IMR-90 (cell line): ENCODE data around the gene AGR3. TPM values are rescaled to one million over a fixed set of nuclear protein-coding genes. Genes with fewer than 3 reads are reported as not detected.

Experiments used
- ATAC-seq: fragments of 200-7000 bp; cut with Tn5 transposase; 2 replicates; pipeline ENCODE4 v1.9.1; 2020; ENCODE audit warnings: low read depth, mild to moderate bottlenecking, moderate library complexity
- BruUV-seq: library from RNA; stranded (reverse); fragments of 400-500 nt; replicated peaks from 2 replicates; lab custom pipeline; 2021; lab: Mats Ljungman, UMichigan
- CTCF ChIA-PET: fragments of 300-600 bp; formaldehyde crosslinking; extraction: SDS; loops from one replicate; lab custom pipeline; 2021; ENCODE audit warnings: antibody characterized with exemption; lab: Yijun Ruan, JAX
- POLR2A ChIA-PET: fragments of 300-600 bp; sonication (Branson Sonifier 250); formaldehyde crosslinking; loops from one replicate; lab custom pipeline; 2022; ENCODE audit warnings: antibody characterized with exemption; ENCODE audit not compliant: unreplicated experiment; lab: Charles Lee
- DNase-seq: peaks from one replicate; pipeline ENCODE4 v3.0.0; 2013
- H2AFZ ChIP-seq: replicated peaks from 2 replicates; pipeline ENCODE3; 2013; ENCODE audit warnings: low read length, mild to moderate bottlenecking; ENCODE audit not compliant: poor library complexity
- H2AK5ac ChIP-seq: 2 replicates; pipeline ENCODE4 v1.6.1; 2013; ENCODE audit warnings: low read depth, low read length, inconsistent platforms
- H2AK9ac ChIP-seq: replicated peaks from 2 replicates; pipeline ENCODE3; 2013; ENCODE audit warnings: mild to moderate bottlenecking, low read depth, low read length, moderate library complexity; ENCODE audit not compliant: poor library complexity
- H2BK120ac ChIP-seq: 2 replicates; pipeline ENCODE4 v1.6.1; 2013; ENCODE audit warnings: low read depth, low read length, inconsistent platforms
- H2BK15ac ChIP-seq: 3 replicates; pipeline ENCODE4 v1.6.1; 2013; ENCODE audit warnings: low read depth, low read length, inconsistent platforms
- H2BK20ac ChIP-seq: 2 replicates; pipeline ENCODE4 v1.6.1; 2013; ENCODE audit warnings: low read depth, mild to moderate bottlenecking, inconsistent platforms, low read length, moderate library complexity
- H2BK5ac ChIP-seq: 2 replicates; pipeline ENCODE4 v1.6.1; 2013; ENCODE audit warnings: mild to moderate bottlenecking, low read depth, low read length, inconsistent platforms; ENCODE audit not compliant: poor library complexity, severe bottlenecking
- H3K14ac ChIP-seq: replicated peaks from 2 replicates; pipeline ENCODE4 v1.6.1; 2013; ENCODE audit warnings: low read depth, low read length, inconsistent platforms
- H3K18ac ChIP-seq: 2 replicates; pipeline ENCODE4 v1.6.1; 2013; ENCODE audit warnings: low read depth, low read length, control low read depth
- H3K23ac ChIP-seq: 2 replicates; pipeline ENCODE4 v1.6.1; 2013; ENCODE audit warnings: low read depth, low read length, inconsistent platforms
- H3K27ac ChIP-seq: 2 replicates; pipeline ENCODE4 v1.5.1; 2013; ENCODE audit warnings: mild to moderate bottlenecking, control low read depth, low read length; ENCODE audit not compliant: insufficient read depth
- H3K27me3 ChIP-seq: 2 replicates; pipeline ENCODE4 v1.6.1; 2013; ENCODE audit warnings: low read length; ENCODE audit not compliant: control insufficient read depth, insufficient read depth
- H3K36me3 ChIP-seq: 2 replicates; pipeline ENCODE4 v1.6.1; 2013; ENCODE audit warnings: low read length, mixed read lengths; ENCODE audit not compliant: control insufficient read depth, insufficient read depth
- H3K4ac ChIP-seq: 2 replicates; pipeline ENCODE4 v1.6.1; 2013; ENCODE audit warnings: low read depth, low read length, inconsistent platforms
- H3K4me1 ChIP-seq: 2 replicates; pipeline ENCODE4 v1.6.1; 2013; ENCODE audit warnings: low read length, mixed read lengths; ENCODE audit not compliant: control insufficient read depth, insufficient read depth
- H3K4me2 ChIP-seq: 2 replicates; pipeline ENCODE4 v1.6.1; 2013; ENCODE audit warnings: low read depth, mild to moderate bottlenecking, control low read depth, low read length, moderate library complexity
- H3K4me3 ChIP-seq: 2 replicates; pipeline ENCODE4 v1.5.1; 2013; ENCODE audit warnings: low read depth, mild to moderate bottlenecking, control low read depth, low read length, moderate library complexity; ENCODE audit not compliant: insufficient read depth
- H3K56ac ChIP-seq: 2 replicates; pipeline ENCODE4 v1.6.1; 2013; ENCODE audit warnings: low read length, inconsistent platforms; ENCODE audit not compliant: insufficient read depth; ENCODE audit errors: extremely low read depth
- H3K79me1 ChIP-seq, 2 experiments: 2 replicates each; pipeline ENCODE4 v1.6.1; 2013; ENCODE audit warnings: low read length in 2 of 2, inconsistent platforms in 1 of 2, low read depth in 1 of 2
- H3K9ac ChIP-seq: 2 replicates; pipeline ENCODE4 v1.6.1; 2013; ENCODE audit warnings: low read depth, low read length, control low read depth
- H3K9me1 ChIP-seq: 2 replicates; pipeline ENCODE4 v1.6.1; 2013; ENCODE audit warnings: low read length, inconsistent platforms; ENCODE audit not compliant: insufficient read depth
- H3K9me3 ChIP-seq: 2 replicates; pipeline ENCODE4 v1.6.1; 2013; ENCODE audit warnings: low read length; ENCODE audit not compliant: control insufficient read depth, insufficient read depth
- H4K20me1 ChIP-seq: 2 replicates; pipeline ENCODE4 v1.6.1; 2013; ENCODE audit warnings: low read length, inconsistent platforms; ENCODE audit not compliant: insufficient read depth
- H4K5ac ChIP-seq: 2 replicates; pipeline ENCODE4 v1.6.1; 2013; ENCODE audit warnings: mild to moderate bottlenecking, low read depth, low read length, control low read depth
- H4K8ac ChIP-seq, 2 experiments: 2 replicates each; pipeline ENCODE4 v1.6.1; 2013; ENCODE audit warnings: low read depth in 2 of 2, low read length in 2 of 2, control low read depth in 1 of 2, inconsistent platforms in 1 of 2
- H4K91ac ChIP-seq: 2 replicates; pipeline ENCODE4 v1.6.1; 2013; ENCODE audit warnings: low read depth, low read length, inconsistent platforms; ENCODE audit not compliant: insufficient read depth
- CTCF ChIP-seq: conservative IDR thresholded peaks from 2 replicates; pipeline ENCODE4 v1.5.1; 2012; ENCODE audit warnings: mild to moderate bottlenecking, low read depth, low read length, improper control_type of control experiment
- FOS ChIP-seq: fragments of 150-350 bp; IDR thresholded peaks from 2 replicates; pipeline ENCODE4 v1.6.1; 2016; ENCODE audit warnings: low read depth, low read length
- MAZ ChIP-seq: IDR thresholded peaks from 2 replicates; pipeline ENCODE4 v1.6.1; 2012; ENCODE audit warnings: low read depth, mild to moderate bottlenecking, low read length, improper control_type of control experiment, moderate library complexity, borderline replicate concordance
- WGBS, 2 experiments: methylation state at CpG; one replicate each; pipeline versions ENCODE4 v1.1.5 to v1.1.7; 2013; ENCODE audit warnings: missing lambda C conversion rate in 2 of 2; ENCODE audit not compliant: insufficient read length in 1 of 2; ENCODE audit errors: extremely low coverage in 2 of 2; 5-methylcytosine and 5-hydroxymethylcytosine counted together
- dilution Hi-C: fragments of 300-500 bp; cut with HindIII; formaldehyde crosslinking; loops from one replicate; pipeline ENCODE4 v1.14.3; 2018; ENCODE audit warnings: low sequenced_read_pairs; ENCODE audit not compliant: unreplicated experiment
- in situ Hi-C: fragments of 300-500 bp; cut with MboI; formaldehyde crosslinking; loops from 3 replicates; pipeline ENCODE4 v1.14.3; 2019; ENCODE audit warnings: low sequenced_read_pairs, inconsistent platforms, mixed read lengths
- intact Hi-C: fragments of 100-400 bp; cut with micrococcal nuclease; formaldehyde crosslinking; loops from 2 replicates; pipeline ENCODE4 v1.10.0; 2022
- polyA plus RNA-seq, 3 experiments: library from polyadenylated mRNA; depleted of rRNA; stranded (reverse); fragments of >200 nt; gene quantifications; 2 replicates each; pipeline ENCODE4 v1.2.3, GENCODE V29; 2012; ENCODE audit warnings: low replicate concordance in 1 of 3
- total RNA-seq: library from RNA; depleted of rRNA; stranded (reverse); fragments of >200 nt; gene quantifications from 2 replicates; pipeline ENCODE4 v1.2.3, GENCODE V29; 2012

Gene AGR3
- total and polyA plus RNA-seq, 2 of the 4 experiments (the other 2 are of a cell fraction), result not detected

- Histone ChIP-seq H3K4me2 (no peak overlapping the region), H3K4ac (no peak overlapping the region), H4K91ac (no peak overlapping the region), H3K14ac (no peak overlapping the region), H2BK120ac (no peak overlapping the region), H3K4me3 (no peak overlapping the region), H4K5ac (no peak overlapping the region), H3K18ac (no peak overlapping the region), H2AK5ac (no peak overlapping the region), H2BK20ac (no peak overlapping the region), H3K56ac (no peak overlapping the region), H3K9me3 (no peaks in the 10 kb centered on the region), H3K4me1 (no peaks in the 10 kb centered on the region), H4K20me1 (no peaks in the 10 kb centered on the region), H4K8ac (no peak overlapping the region), H3K27me3 (no peaks in the 10 kb centered on the region), H3K23ac (no peak overlapping the region), H3K9me1 (no peaks in the 10 kb centered on the region), H2AFZ (no peak overlapping the region), H2BK5ac (no peak overlapping the region), H2BK15ac (no peak overlapping the region), H3K27ac (no peak overlapping the region), H3K36me3 (no peaks in the 10 kb centered on the region), H2AK9ac (no peak overlapping the region), H3K9ac (no peak overlapping the region), H3K79me1 (no peaks in the 10 kb centered on the region)
- intact Hi-C loops, result no loop called here
- no peak for ATAC-seq
- in situ Hi-C loops, result no loop called here
- no peak for TF ChIP-seq MAZ
- no peak for TF ChIP-seq FOS
- no peak for TF ChIP-seq CTCF
- ChIA-PET POLR2A (no interaction called here), CTCF (no interaction called here)
- dilution Hi-C loops, result no loop called here
- WGBS, 2 experiments, result no CpG with 5 or more reads among the region's 1 CpG
- BruUV-seq, result no TSS peak
- no peak for DNase-seq
Measured at GRCh38 chr7:16879181-16879580, 2.6 kb downstream of the AGR3 start.
